GM18907 (cell line): Measurements from ENCODE around the gene NTRK3.
"Not testable (repeated sequence)": the region's sequence is repeated elsewhere in the genome, so short reads cannot be mapped to it uniquely, and the experiment has no call there.

Experiments
- ATAC-seq: cut with Tn5 transposase; IDR thresholded peaks from one replicate; pipeline ENCODE4 v1.9.1; 2021; ENCODE audit warnings: mild to moderate bottlenecking, moderate library complexity; ENCODE audit not compliant: unreplicated experiment

NTRK3 gene

GRCh38 chr15:88080616-88081015 is 175.9 kb downstream of the NTRK3 start:
- ATAC-seq, result no peak

GRCh38 chr15:88077296-88078020 is 179.1 kb downstream of the NTRK3 start:
- no peak for ATAC-seq

- ATAC-seq, result no peak
These were observed 180.2 kb downstream of the NTRK3 start for GRCh38 chr15:88076328-88076727.

- ATAC-seq, result no peak
These were observed 181.4 kb downstream of the NTRK3 start for GRCh38 chr15:88075102-88075501.

- no peak for ATAC-seq
These were observed 182.2 kb downstream of the NTRK3 start for GRCh38 chr15:88074386-88074785.

GRCh38 chr15:88073391-88073691 is 183.2 kb downstream of the NTRK3 start:
- ATAC-seq, result no peak

- ATAC-seq, result no peak
These were observed 183.7 kb downstream of the NTRK3 start for GRCh38 chr15:88072598-88073390.

- not testable (repeated sequence) for ATAC-seq
These were observed 184.4 kb downstream of the NTRK3 start for GRCh38 chr15:88072133-88072532.

- no peak for ATAC-seq
These were observed 185.4 kb downstream of the NTRK3 start for GRCh38 chr15:88071141-88071540.

GRCh38 chr15:88069561-88069960 is 187.0 kb downstream of the NTRK3 start:
- ATAC-seq, result no peak

GRCh38 chr15:88067331-88067685 is 189.2 kb downstream of the NTRK3 start:
- no peak for ATAC-seq

- ATAC-seq, result no peak
These were observed 189.8 kb downstream of the NTRK3 start for GRCh38 chr15:88066636-88067330.

- no peak for ATAC-seq
These were observed 195.1 kb downstream of the NTRK3 start for GRCh38 chr15:88061452-88061851.

GRCh38 chr15:88060383-88060782 is 196.2 kb downstream of the NTRK3 start:
- no peak for ATAC-seq

GRCh38 chr15:88057836-88058235 is 198.7 kb downstream of the NTRK3 start:
- ATAC-seq, result no peak

- peak; percentile 83 for ATAC-seq
These were observed 207.0 kb downstream of the NTRK3 start for GRCh38 chr15:88049506-88049905.

- no peak for ATAC-seq
These were observed 207.8 kb downstream of the NTRK3 start for GRCh38 chr15:88048755-88049154.

GRCh38 chr15:88048237-88048636 is 208.3 kb downstream of the NTRK3 start:
- no peak for ATAC-seq

- no peak for ATAC-seq
These were observed 209.9 kb downstream of the NTRK3 start for GRCh38 chr15:88046576-88047129.

GRCh38 chr15:88043396-88043795 is 213.1 kb downstream of the NTRK3 start:
- no peak for ATAC-seq

GRCh38 chr15:88042047-88042446 is 214.5 kb downstream of the NTRK3 start:
- ATAC-seq, result no peak

- ATAC-seq, result no peak
These were observed 216.0 kb downstream of the NTRK3 start for GRCh38 chr15:88040516-88040915.
